Rectal smooth muscle tissue (tissue), 1 donor: ENCODE measurements around the gene PRXL2B.

ENCODE experiments used
- H3K27ac ChIP-seq: one replicate; pipeline ENCODE4 v1.7.0; 2013; ENCODE audit warnings: low read depth, low read length, inconsistent platforms
- H3K27me3 ChIP-seq: one replicate; pipeline ENCODE4 v1.7.0; 2013; ENCODE audit warnings: low read length; ENCODE audit not compliant: control insufficient read depth, insufficient read depth
- H3K36me3 ChIP-seq: one replicate; pipeline ENCODE4 v1.7.0; 2013; ENCODE audit warnings: low read length; ENCODE audit not compliant: control insufficient read depth, insufficient read depth
- H3K4me1 ChIP-seq: one replicate; pipeline ENCODE4 v1.7.0; 2013; ENCODE audit warnings: low read length; ENCODE audit not compliant: control insufficient read depth, insufficient read depth
- H3K4me3 ChIP-seq: one replicate; pipeline ENCODE4 v1.7.0; 2013; ENCODE audit warnings: low read length
- H3K9ac ChIP-seq: one replicate; pipeline ENCODE4 v1.7.0; 2013; ENCODE audit warnings: low read length

The PRXL2B gene

DNA sequence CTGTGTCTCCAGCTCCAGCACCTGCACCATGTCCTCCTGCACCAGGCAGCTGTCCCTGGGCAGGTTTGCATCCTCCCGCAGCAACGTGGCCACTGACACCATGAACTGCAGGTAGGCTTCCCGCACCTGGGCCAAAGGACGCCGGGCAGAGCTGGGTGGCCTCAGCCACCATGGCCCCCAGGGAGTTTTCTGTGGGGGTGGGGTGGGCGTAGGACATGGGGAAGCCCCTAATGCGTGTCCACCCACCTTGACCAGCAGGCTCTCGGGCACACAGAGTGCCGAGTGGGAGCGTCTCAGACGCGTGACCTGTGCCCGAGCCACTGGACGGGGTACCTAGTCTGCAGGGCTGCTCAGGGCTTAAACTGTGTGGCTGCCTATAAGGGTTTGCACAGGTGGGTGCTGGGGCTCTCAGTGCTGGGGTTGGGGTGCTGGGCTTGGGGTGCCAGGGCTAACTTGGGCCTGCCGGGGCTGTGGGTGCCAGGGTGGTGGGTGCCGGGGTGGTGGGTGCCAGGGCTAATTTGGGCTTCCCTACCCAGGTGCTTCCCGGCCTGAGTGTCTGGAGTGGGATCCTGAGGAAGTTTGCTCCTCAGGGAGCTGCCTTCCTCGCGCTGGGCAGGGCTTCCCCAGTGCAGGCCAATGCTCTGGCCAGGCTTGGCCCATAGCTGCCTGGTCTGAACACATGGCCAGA lies 17.7 kb downstream of the PRXL2B start:
- H3K9ac ChIP-seq = no peak overlapping the region
- no peaks in the 10 kb centered on the region for H3K36me3 ChIP-seq
- no peak overlapping the region for H3K4me3 ChIP-seq
- no peaks in the 10 kb centered on the region for H3K27me3 ChIP-seq
- no peak overlapping the region for H3K27ac ChIP-seq
- H3K4me1 ChIP-seq = no peaks in the 10 kb centered on the region

DNA sequence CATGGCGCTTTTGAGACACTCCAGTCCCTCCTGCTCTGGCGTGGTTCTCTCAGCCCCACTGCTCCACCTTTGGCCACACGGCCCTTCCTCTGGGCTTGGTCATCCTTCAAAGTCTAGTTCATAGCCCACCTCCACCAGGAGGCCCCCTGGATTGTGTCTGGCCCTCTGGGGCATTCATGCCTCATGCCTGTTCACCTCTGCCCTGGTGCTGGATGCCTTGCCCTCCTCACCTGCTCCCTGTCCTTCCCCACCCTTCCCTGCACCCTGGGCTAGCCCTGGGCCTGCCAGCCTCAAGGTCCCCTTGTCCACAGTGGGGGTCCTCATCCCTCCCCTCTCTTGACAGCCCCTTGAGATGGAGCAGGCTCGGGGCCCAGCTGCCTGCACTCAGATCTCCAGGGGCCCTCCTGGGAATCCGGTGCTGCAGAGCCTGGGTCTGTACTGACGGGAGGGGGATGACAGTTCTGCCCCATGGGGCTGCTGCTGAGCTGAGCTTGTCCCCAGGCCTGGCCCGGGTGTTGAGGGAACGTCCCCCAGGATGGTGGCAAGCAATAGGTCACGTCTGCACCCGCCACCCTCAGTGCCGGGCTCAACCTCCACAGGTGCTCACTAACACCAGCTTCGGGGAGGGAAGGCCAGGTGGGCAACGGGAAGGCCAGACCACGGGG lies 18.4 kb downstream of the PRXL2B start:
- H3K9ac ChIP-seq = no peak overlapping the region
- no peaks in the 10 kb centered on the region for H3K27me3 ChIP-seq
- H3K36me3 ChIP-seq = no peaks in the 10 kb centered on the region
- H3K4me1 ChIP-seq = no peaks in the 10 kb centered on the region
- no peak overlapping the region for H3K27ac ChIP-seq
- H3K4me3 ChIP-seq = no peak overlapping the region

DNA sequence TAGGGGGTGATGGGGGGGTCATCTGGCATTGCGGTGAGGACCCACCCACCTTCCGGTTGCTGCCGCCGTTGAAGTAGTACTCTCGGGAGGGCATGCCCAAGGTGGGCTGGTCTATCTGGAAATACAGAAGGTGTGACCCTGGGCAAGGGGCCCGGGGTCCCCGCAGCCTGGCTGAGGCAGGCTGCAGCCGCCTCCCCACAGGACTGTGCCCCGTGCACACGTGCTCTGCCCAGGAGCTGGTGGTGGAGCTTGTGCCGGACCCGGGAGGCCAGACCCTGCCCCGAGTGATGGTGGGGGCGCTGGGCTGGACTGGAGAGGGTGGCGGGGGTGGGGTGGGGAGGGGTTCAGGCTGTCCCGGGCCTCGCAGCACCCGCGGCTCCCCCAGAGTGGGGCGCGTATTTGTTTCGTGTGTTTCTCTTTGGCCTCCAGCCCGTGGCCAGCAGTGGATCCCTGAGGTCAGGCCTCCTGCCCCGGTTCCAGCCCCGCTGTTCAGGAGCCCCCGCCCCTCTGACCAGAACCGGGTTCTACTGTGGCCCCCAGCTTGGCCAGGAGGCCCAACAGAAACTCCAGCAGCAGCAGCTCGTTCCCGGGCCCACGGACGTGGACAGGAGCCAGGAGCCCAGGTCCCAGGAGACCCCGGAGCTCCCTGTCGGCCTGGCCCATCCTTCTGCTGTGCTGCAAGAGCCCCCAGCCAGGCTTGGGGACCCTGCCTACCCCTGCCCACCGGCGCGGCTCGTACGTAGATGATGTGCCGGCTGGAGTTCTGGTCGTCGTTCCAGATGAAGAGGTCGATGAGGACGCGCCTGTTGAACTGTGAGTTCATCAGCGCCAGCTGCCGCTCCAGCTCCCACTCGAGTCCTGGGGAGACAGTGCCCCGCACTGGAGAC lies 19.2 kb downstream of the PRXL2B start:
- H3K36me3 ChIP-seq = no peaks in the 10 kb centered on the region
- no peaks in the 10 kb centered on the region for H3K27me3 ChIP-seq
- no peaks in the 10 kb centered on the region for H3K4me1 ChIP-seq
- no peak overlapping the region for H3K27ac ChIP-seq
- H3K4me3 ChIP-seq = no peak overlapping the region
- H3K9ac ChIP-seq = no peak overlapping the region

- Histone ChIP-seq H3K27me3 (peaks cover under 1% of the 10 kb centered on the region), H3K4me1 (no peaks in the 10 kb centered on the region), H3K9ac (no peak overlapping the region), H3K4me3 (no peak overlapping the region), H3K27ac (no peak overlapping the region), H3K36me3 (no peaks in the 10 kb centered on the region)
Measured at GRCh38 chr1:2606396-2606880, 19.9 kb downstream of the PRXL2B start.

DNA sequence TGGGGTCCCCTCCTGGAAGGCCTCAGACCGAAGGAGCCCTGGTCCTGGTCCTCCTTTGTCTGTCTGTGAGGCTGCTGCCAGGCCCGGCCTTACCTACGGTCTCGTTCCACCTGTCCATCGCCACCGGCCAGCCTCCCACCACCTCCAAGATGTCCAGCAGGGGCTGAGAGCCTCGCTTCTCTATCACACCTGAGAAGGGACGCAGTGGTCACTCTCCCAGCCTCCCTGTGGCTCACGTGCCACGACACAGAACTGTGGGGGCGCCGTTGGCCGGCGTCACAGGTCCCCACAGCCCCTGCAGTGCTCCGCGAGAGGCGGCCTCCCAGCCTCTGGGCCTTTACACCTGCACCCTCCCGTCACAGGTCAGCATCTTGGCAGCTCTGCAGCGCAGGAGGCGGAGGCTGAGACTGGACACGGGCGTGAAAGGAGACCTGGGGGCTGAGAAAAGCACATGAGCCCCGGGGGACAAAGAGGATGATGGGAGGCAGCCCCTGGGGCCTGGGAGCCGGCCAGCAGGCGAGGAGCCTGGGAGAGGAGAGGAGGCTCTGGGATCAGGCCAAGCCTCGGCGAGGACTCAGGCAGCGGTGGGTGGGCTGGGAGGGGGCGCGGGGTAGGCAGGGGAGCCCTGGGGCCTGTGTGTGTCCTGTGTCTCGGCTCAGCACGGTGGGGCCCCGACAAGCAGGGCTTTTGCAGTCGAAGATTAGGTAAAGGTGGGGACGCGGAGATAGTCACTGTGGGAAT lies 20.5 kb downstream of the PRXL2B start:
- H3K27ac ChIP-seq = no peak overlapping the region
- H3K27me3 ChIP-seq = peaks cover 5% of the 10 kb centered on the region

GRCh38 chr1:2607641-2608091 lies 21.1 kb downstream of the PRXL2B start:
- Histone ChIP-seq H3K9ac (no peak overlapping the region), H3K4me1 (no peaks in the 10 kb centered on the region), H3K27ac (no peak overlapping the region), H3K27me3 (peaks cover 6% of the 10 kb centered on the region), H3K4me3 (no peak overlapping the region), H3K36me3 (no peaks in the 10 kb centered on the region)

More for the DNA sequence above, 20.5 kb downstream of the PRXL2B start:
- Histone ChIP-seq H3K36me3 (no peaks in the 10 kb centered on the region), H3K9ac (no peak overlapping the region), H3K4me3 (no peak overlapping the region), H3K4me1 (no peaks in the 10 kb centered on the region)

- H3K9ac ChIP-seq = no peak overlapping the region
- H3K27me3 ChIP-seq = peaks cover 6% of the 10 kb centered on the region
- H3K4me1 ChIP-seq = no peaks in the 10 kb centered on the region
- no peak overlapping the region for H3K4me3 ChIP-seq
- H3K36me3 ChIP-seq = no peaks in the 10 kb centered on the region
- no peak overlapping the region for H3K27ac ChIP-seq
Measured at GRCh38 chr1:2609319-2610035, 22.9 kb downstream of the PRXL2B start.

GRCh38 chr1:2610036-2610959 lies 23.7 kb downstream of the PRXL2B start:
- Histone ChIP-seq H3K36me3 (no peaks in the 10 kb centered on the region), H3K4me1 (no peaks in the 10 kb centered on the region), H3K9ac (no peak overlapping the region), H3K27me3 (peaks cover 6% of the 10 kb centered on the region), H3K4me3 (no peak overlapping the region), H3K27ac (no peak overlapping the region)

DNA sequence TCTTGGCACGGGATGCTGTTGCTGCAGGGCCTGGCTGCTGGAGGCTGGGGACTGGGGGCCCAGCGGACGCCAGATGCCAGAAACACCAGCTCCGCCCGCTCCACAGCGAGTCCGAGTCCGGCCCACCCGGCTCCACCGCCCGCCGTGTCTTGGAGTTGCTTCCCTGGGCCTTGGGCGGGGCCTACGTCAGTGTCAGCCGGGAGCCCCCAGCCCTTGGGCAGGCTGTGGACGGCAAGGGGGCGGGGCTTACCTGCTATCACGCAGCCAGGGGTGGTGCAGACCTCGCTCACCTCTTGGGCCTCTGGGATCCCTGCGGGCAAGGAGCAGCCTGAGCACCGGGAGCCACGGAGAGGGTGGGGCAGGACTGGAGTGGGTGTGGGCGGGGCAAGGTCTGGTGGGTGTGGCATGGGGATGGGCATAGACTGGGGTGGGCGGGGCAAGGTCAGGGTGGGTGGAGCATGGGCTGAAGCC lies 24.5 kb downstream of the PRXL2B start:
- Histone ChIP-seq H3K9ac (no peak overlapping the region), H3K27ac (no peak overlapping the region), H3K36me3 (no peaks in the 10 kb centered on the region), H3K4me1 (no peaks in the 10 kb centered on the region), H3K27me3 (peaks cover 6% of the 10 kb centered on the region), H3K4me3 (no peak overlapping the region)

DNA sequence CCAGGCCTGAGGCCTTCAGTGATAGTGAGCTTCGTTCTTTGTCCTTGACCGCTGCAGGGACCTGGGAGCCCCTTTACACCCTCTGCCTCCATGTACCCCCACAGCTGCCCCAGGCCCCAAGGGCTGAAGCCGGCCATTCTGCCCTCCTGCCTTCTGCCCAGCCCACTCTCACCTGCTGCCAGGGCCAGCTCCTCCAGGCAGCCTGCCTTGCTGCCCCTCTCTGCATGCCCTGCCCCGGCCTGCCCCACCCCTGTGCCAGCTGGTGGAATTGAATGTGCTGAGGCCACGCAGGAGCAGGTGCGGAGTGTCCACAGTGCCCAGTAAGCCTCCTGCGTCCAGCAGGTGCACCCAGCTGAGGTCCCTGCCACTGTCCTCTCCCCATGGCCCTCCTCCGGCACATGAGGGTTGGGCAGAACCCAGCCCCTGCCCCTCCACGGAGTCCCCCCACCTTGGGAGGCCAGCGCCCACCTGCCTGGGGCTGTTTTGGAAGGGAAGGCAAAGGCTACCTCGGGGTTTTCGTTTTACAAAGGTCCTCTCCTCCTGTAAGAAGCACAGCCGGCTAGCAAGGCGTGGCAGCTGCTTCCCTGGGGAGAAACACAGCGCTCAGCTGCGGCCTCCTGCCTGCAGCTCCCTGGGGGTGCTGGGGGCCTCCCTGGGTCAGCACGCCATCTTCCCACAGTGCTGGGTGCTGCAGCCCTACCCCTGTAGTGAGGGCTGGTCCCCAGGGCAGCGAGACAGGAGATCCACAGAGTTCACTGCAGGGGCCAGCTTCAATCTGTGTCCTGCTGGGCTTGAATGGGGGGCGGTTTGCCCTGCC lies 25.3 kb downstream of the PRXL2B start:
- H3K4me3 ChIP-seq = no peak overlapping the region
- no peaks in the 10 kb centered on the region for H3K4me1 ChIP-seq
- no peak overlapping the region for H3K9ac ChIP-seq
- peaks cover 6% of the 10 kb centered on the region for H3K27me3 ChIP-seq
- no peaks in the 10 kb centered on the region for H3K36me3 ChIP-seq
- no peak overlapping the region for H3K27ac ChIP-seq
